NB4 (cell line): ENCODE data around the gene MEGF11.

ENCODE experiments used
- MYC ChIP-seq: IDR thresholded peaks from 2 replicates; pipeline ENCODE4 v1.6.1; 2011; ENCODE audit warnings: low read depth, low read length
- POLR2A ChIP-seq: IDR thresholded peaks from 2 replicates; pipeline ENCODE4 v1.6.1; 2011; ENCODE audit warnings: mild to moderate bottlenecking; ENCODE audit not compliant: insufficient read length; ENCODE audit errors: extremely low read depth
- TF ChIP-seq, protein P1 (sequence below): IDR thresholded peaks from one replicate; pipeline ENCODE4 v1.5.1; 2012; ENCODE audit warnings: low read depth, low read length
- TF ChIP-seq, protein P2 (sequence below): IDR thresholded peaks from 2 replicates; pipeline ENCODE4 v1.6.1; 2011; ENCODE audit warnings: low read depth, low read length

DNA sequence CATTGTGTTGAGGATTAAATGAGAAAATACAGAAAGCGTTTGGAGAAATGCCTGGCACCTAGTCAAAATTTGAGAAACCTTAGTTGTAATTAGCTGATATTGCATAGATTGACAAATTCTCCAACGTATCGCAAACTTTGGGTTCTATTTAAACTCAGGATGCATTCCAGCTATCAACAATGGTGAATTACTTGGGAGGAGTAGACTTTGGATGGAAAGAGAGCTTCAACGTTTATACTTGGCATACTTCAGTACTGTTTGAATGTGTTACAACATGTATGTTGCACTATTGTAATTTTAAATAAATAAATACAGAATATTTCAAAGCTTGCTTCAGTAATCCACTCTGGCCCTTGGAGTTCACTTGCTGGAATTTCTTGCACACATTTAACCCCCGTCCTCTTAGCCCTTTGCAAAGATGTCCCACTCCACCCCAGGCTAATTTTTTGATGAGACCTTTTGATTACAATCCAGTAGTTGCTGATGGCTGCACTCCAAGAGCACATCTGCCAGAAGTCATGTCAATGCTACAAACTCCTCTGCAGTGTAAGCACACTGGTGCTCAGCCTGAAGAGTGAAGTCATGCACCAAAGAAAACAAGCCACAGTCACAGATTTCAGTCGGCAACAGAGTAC, 35.1 kb upstream of the MEGF11 start:
- TF ChIP-seq, protein P1, sequence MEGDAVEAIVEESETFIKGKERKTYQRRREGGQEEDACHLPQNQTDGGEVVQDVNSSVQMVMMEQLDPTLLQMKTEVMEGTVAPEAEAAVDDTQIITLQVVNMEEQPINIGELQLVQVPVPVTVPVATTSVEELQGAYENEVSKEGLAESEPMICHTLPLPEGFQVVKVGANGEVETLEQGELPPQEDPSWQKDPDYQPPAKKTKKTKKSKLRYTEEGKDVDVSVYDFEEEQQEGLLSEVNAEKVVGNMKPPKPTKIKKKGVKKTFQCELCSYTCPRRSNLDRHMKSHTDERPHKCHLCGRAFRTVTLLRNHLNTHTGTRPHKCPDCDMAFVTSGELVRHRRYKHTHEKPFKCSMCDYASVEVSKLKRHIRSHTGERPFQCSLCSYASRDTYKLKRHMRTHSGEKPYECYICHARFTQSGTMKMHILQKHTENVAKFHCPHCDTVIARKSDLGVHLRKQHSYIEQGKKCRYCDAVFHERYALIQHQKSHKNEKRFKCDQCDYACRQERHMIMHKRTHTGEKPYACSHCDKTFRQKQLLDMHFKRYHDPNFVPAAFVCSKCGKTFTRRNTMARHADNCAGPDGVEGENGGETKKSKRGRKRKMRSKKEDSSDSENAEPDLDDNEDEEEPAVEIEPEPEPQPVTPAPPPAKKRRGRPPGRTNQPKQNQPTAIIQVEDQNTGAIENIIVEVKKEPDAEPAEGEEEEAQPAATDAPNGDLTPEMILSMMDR = no peak
- TF ChIP-seq POLR2A = no peak
- no peak for TF ChIP-seq MYC
- TF ChIP-seq, protein P2, sequence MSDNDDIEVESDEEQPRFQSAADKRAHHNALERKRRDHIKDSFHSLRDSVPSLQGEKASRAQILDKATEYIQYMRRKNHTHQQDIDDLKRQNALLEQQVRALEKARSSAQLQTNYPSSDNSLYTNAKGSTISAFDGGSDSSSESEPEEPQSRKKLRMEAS = no peak
